KMS-11 (cell line): ENCODE results near the gene JUP.

Source experiments
- H2AFZ ChIP-seq: fragments of 200-600 bp; sonication (generic); 2 replicates; pipeline ENCODE4 v1.6.1; 2016; ENCODE audit warnings: antibody characterized with exemption, mixed run types, low read depth
- H3K27ac ChIP-seq: fragments of 200-600 bp; sonication (generic); 2 replicates; pipeline ENCODE4 v1.6.1; 2016; ENCODE audit warnings: mild to moderate bottlenecking, mixed run types
- H3K27me3 ChIP-seq: fragments of 200-600 bp; sonication (generic); 2 replicates; pipeline ENCODE4 v1.6.1; 2017; ENCODE audit warnings: mild to moderate bottlenecking, low read depth, mixed run types, moderate library complexity; ENCODE audit not compliant: insufficient read depth
- H3K36me3 ChIP-seq: fragments of 200-600 bp; sonication (generic); 2 replicates; pipeline ENCODE4 v1.6.1; 2017; ENCODE audit warnings: mild to moderate bottlenecking, mixed run types; ENCODE audit not compliant: insufficient read depth
- H3K4me1 ChIP-seq: fragments of 200-600 bp; sonication (generic); 2 replicates; pipeline ENCODE4 v1.6.1; 2016; ENCODE audit warnings: mild to moderate bottlenecking, low read depth, mixed run types; ENCODE audit not compliant: poor library complexity, severe bottlenecking
- H3K4me2 ChIP-seq: fragments of 200-600 bp; sonication (generic); 2 replicates; pipeline ENCODE4 v1.7.0; 2016; ENCODE audit warnings: mild to moderate bottlenecking, mixed run types
- H3K4me3 ChIP-seq: fragments of 200-600 bp; sonication (generic); IDR thresholded peaks from 2 replicates; pipeline ENCODE4 v1.6.1; 2017; ENCODE audit warnings: low read depth, low read length, mixed read lengths; ENCODE audit not compliant: insufficient read depth
- H3K79me2 ChIP-seq: fragments of 200-600 bp; sonication (generic); 2 replicates; pipeline ENCODE4 v1.6.1; 2016; ENCODE audit warnings: low read depth, mixed run types; ENCODE audit not compliant: insufficient read depth
- H3K9ac ChIP-seq: fragments of 200-600 bp; sonication (generic); 2 replicates; pipeline ENCODE4 v1.6.1; 2016; ENCODE audit warnings: mild to moderate bottlenecking, mixed run types
- H4K20me1 ChIP-seq: fragments of 200-600 bp; sonication (generic); 2 replicates; pipeline ENCODE4 v1.6.1; 2016; ENCODE audit warnings: mild to moderate bottlenecking, mixed run types; ENCODE audit not compliant: insufficient read depth
- TF ChIP-seq, protein P1 (sequence below): fragments of 200-600 bp; sonication (generic); conservative IDR thresholded peaks from 2 replicates; pipeline ENCODE4 v1.6.1; 2017; ENCODE audit warnings: low read depth, mild to moderate bottlenecking, antibody characterized with exemption, low read length, moderate library complexity, mixed read lengths

Gene JUP

DNA sequence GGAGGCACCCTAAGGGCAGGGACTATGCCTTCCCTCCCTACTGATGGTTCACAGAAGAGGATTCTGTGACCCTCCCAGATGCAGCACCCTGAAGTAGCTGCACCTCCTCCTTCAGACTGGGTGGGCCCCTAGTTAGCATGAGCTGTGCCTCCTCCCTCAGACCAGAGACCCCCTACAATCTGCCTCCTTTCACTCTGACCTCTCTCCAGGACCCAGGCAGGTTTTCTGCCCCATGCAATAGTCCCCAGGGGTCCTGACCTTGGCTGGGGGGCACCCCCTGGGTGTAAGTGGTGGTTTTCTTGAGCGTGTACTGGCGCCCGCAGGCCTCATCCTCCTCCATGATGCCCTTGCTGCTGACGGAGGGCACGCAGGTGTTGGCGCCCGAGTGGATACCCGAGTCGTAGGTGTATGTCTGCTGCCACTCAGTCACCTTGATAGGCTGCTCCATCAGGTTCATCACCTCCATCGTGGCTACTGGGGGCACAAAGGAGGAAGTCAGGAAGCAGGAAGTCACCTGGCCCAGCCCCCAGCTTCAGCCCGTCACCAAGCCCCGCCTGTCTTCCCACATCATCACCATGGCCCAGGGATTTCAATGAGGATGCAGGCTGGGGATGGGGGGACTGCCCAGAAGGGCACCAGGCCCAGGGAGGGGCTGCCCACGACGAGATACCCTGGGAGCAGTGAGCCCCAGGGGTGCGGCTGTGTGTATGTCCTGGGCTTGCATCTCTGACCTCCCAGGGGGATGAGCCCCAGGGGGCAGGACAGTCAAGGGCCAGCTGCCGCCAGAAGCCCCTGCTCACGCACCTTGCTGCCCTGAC, 14.9 kb downstream of the JUP start:
- no peak overlapping the region for H2AFZ ChIP-seq
- H3K4me2 ChIP-seq, result no peak overlapping the region
- no peak overlapping the region for H3K4me3 ChIP-seq
- H3K4me1 ChIP-seq, result peaks cover 14% of the 10 kb centered on the region
- H3K9ac ChIP-seq, result no peak overlapping the region
- TF ChIP-seq, protein P1, sequence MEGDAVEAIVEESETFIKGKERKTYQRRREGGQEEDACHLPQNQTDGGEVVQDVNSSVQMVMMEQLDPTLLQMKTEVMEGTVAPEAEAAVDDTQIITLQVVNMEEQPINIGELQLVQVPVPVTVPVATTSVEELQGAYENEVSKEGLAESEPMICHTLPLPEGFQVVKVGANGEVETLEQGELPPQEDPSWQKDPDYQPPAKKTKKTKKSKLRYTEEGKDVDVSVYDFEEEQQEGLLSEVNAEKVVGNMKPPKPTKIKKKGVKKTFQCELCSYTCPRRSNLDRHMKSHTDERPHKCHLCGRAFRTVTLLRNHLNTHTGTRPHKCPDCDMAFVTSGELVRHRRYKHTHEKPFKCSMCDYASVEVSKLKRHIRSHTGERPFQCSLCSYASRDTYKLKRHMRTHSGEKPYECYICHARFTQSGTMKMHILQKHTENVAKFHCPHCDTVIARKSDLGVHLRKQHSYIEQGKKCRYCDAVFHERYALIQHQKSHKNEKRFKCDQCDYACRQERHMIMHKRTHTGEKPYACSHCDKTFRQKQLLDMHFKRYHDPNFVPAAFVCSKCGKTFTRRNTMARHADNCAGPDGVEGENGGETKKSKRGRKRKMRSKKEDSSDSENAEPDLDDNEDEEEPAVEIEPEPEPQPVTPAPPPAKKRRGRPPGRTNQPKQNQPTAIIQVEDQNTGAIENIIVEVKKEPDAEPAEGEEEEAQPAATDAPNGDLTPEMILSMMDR, result no peak
- H3K36me3 ChIP-seq, result no peaks in the 10 kb centered on the region
- no peak overlapping the region for H3K27ac ChIP-seq
- H3K27me3 ChIP-seq, result no peaks in the 10 kb centered on the region
- H4K20me1 ChIP-seq, result no peaks in the 10 kb centered on the region
- peaks cover 7% of the 10 kb centered on the region; the same call in 1 of the 2 replicates for H3K79me2 ChIP-seq

DNA sequence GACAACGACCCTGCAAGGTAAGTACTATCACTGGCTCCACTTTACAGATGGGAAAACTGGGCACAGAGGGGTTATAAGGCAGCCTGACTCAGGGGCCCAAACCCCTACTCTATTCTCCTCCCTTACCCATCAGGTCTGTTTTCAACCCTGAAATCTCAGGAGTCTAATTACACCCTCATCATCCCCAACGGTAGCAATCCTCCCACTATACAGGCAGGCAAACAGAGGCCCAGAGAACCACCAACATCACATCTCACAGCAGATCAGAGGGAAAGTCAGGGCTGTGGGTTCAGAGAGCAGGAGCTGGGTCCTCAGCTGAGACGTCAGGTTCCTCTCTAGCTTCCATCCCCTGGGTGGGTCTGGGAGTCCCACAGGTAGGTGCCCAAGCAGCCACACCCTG, 16.5 kb downstream of the JUP start:
- H3K27ac ChIP-seq, result no peak overlapping the region
- H4K20me1 ChIP-seq, result no peaks in the 10 kb centered on the region
- H3K9ac ChIP-seq, result no peak overlapping the region
- H2AFZ ChIP-seq, result no peak overlapping the region
- no peaks in the 10 kb centered on the region for H3K27me3 ChIP-seq
- peaks cover 7% of the 10 kb centered on the region; the same call in 1 of the 2 replicates for H3K79me2 ChIP-seq
- TF ChIP-seq, protein P1, result no peak
- no peak overlapping the region for H3K4me2 ChIP-seq
- no peaks in the 10 kb centered on the region for H3K36me3 ChIP-seq
- H3K4me3 ChIP-seq, result no peak overlapping the region
- H3K4me1 ChIP-seq, result peaks cover 9% of the 10 kb centered on the region

DNA sequence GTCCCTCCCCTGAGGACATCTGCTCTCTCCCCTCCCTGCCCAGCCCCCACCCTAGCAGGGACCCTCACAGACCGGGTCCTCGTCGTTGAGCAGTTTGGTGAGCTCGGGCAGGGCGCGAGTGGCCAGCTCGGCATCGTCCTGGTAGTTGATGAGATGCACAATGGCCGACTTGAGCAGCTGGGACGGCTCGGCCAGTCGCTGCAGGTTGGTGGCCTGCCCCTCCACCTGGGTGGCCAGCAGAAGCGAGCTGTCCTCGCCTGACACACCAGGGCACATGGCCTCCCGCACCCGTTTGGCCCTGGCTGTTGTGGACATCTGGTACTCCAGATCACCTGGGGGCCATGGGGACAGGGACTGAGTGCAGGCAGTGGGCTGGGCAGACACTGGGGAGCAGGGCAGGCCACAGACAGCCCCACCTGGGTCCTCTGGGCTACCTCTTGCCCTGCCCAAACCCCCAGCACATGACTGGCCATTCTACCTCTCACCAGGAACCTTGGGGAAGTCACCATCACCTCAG, 17.1 kb downstream of the JUP start:
- Histone ChIP-seq H3K79me2 (peaks cover 2% of the 10 kb centered on the region; the same call in 1 of the 2 replicates), H3K27ac (no peak overlapping the region), H3K27me3 (no peaks in the 10 kb centered on the region), H3K4me3 (no peak overlapping the region), H3K4me1 (peaks cover 3% of the 10 kb centered on the region), H3K4me2 (no peak overlapping the region), H4K20me1 (no peaks in the 10 kb centered on the region), H3K9ac (no peak overlapping the region), H3K36me3 (no peaks in the 10 kb centered on the region), H2AFZ (no peak overlapping the region)
- TF ChIP-seq, protein P1, result no peak

DNA sequence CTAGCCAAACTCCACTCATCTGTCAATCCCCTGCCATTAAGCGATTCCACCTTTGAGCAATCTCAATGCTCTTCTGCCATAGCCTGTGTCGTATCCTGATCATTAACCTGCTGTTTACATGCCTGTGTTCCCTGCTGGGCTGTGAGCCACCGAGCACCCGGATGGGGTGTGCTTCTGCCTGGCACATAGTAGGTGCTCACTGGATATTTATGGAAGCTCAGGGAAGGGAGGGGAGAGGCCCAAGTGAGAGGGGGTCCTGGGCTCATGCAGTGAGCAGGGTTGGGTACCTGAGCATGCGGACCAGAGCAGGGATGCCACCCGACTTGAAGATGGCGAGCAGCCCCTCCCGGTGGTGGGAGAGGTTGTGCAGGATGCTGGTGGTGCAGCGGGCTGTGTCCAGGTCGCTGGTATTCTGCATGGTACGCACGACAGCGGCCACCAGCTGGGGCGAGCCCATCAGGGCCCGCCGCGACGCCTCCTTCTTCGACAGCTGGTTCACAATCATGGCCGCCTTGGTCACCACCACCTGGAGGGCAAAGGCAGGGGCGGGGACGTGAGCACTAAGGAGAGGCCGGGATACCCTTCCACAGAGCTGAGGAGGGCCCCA, 17.7 kb downstream of the JUP start:
- Histone ChIP-seq H3K79me2 (no peaks in the 10 kb centered on the region), H3K9ac (no peak overlapping the region), H3K4me2 (no peak overlapping the region), H3K27ac (no peak overlapping the region), H2AFZ (no peak overlapping the region), H3K4me1 (no peaks in the 10 kb centered on the region), H3K27me3 (no peaks in the 10 kb centered on the region), H4K20me1 (no peaks in the 10 kb centered on the region), H3K36me3 (no peaks in the 10 kb centered on the region), H3K4me3 (no peak overlapping the region)
- TF ChIP-seq, protein P1, result no peak
